Epithelial cell of umbilical artery (primary cell): ENCODE data around the gene HAND1. TPM values are rescaled to one million over a fixed set of nuclear protein-coding genes. Genes with fewer than 3 reads are reported as not detected.

ENCODE experiments used
- total RNA-seq: library from RNA; depleted of rRNA; stranded (reverse); fragments of >200 nt; gene quantifications from 2 replicates; pipeline ENCODE4 v1.2.3, GENCODE V29; 2014

The HAND1 gene
- total RNA-seq = not detected in 2 replicates

DNA sequence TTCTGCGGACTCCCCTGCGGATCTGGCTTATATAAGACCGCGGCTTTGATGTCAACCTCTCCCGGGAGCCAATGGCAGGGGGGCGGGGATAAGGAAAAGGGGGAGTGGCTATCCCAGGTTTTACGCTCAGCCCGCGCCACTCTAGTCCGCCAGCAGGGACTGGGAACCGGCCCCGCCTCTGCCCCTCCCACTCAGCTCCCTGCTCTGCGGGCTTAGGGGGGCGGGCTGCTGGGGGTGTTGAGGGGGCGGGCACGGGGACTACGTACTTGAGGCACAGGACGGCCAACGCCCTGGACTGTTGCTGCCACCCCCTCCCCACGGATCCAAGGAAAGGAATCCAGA lies at the start of gene HAND1:
HAND1 (minus strand) TSS at position 4 of the 342 bp plus-strand sequence. CDS start 219 bp downstream, outside the sequence.

DNA sequence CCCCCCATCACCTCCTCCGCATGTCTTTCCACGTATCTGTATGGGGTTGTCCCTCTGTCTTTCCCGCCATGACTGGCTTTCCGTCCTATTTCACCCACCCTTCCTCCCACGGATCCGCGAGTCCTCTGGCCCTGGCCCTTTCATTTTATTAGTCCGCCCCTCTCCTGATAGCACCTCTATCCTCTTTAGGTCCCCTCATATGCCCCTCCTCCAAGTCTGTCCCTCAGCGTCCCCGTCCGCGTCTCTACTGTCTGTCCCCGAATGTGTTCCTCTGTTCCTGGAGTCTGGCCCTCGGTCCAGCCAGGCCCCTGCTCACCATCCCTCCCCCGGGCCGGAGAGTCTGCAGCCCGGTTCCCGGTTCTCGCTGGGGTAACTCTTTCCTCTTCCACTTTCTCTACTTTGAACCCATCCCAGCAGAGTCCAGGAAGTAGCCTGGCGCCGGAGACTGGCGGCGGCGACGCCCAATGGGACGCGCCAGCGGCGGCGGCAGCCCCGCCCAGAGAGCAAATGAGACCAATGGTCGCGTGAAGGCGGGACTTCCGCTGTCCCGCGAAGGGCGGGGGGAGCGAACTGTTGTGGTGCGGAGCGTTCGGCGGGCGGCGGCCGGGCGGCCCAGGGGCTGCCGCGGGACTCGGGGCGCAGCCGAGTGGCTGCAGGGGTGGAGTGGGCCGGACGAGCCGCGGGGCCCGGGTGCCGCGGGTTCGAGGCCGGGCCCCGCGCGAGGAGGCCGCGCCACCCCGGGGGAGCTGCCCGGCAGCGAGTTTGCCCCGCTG lies 32.4 kb downstream of the HAND1 start, which contains the start of gene SAP30L:
SAP30L (plus strand) TSS at position 576 of the 773 bp plus-strand sequence. CDS start 608 bp downstream, outside the sequence.

Other genes starting within 250 kb of the HAND1 start
- 17.6 and 23.1 TPM in 2 replicates for gene SAP30L, start 32.2 kb downstream of the HAND1 start, total RNA-seq